ENCODE results near the gene LRRC1. TPM values are rescaled to one million over a fixed set of nuclear protein-coding genes. Genes with fewer than 3 reads are reported as not detected.

The LRRC1 gene
- total and polyA plus RNA-seq, 2 of the 13 experiments (the other 11 are each of a cell fraction or from before 2014, with no cell fraction given), result 15.6 to 27.7 TPM

DNA sequence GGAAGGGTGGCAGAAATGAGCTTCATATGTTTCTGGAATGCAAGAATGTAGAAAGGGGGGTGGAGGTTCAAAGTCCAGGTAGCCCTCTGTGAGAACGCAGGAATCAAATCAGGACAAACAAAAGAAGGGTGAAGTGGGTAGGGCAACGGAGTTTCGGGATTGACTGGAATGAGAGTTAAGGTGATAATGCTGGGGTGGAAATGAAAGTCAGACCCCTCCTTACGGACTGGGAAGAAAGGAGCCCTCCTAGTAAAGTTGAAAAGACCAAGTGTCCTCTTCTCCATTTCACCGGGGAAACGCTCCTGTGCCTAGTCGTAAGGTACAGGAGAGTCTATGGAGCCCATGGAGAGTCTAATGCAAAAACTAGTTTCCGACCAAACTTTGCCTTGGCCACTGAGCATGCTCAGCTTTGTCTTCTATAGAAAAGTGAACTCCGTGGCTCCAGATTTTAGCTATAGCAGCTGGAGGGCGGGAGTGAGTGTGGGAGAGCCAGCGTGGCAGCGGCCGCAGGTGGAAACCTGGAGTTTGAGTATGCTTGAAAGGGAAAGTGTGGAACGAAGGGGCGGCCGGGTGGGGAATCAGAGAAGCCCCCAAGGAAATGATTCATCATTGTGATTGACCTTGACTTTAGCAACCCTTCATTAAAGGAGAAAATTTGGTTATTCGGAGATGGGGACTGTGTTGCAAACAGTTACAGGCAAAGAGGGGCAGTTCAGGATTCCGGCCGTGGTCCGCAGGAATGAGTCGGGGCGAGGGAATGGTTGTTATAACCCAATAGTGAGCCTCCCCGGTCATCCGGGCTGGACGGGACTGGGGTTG, 1.3 kb upstream of the LRRC1 start (continued):
- TF ChIP-seq ASH2L (IDR thresholded peaks at IDR 0.05; ENCODE audit: insufficient read length, low read depth, low read length) (no peak), ZSCAN5A (CRISPR knock-in tag; IDR thresholded peaks at IDR 0.05; ENCODE audit: borderline replicate concordance) (no peak), HOXA3 (CRISPR knock-in tag; IDR thresholded peaks at IDR 0.05) (0 out of 2 replicates have a peak, but pooled peaks have one; percentile 35), ZBTB20 (CRISPR knock-in tag; IDR thresholded peaks at IDR 0.05; ENCODE audit: borderline replicate concordance, low read depth) (no peak), ZNF256 (CRISPR knock-in tag; conservative IDR thresholded peaks at IDR 0.05) (0 out of 2 replicates have a peak, but pooled peaks have one; percentile 18), ZNF501 (CRISPR knock-in tag; IDR thresholded peaks at IDR 0.05) (0 out of 2 replicates have a peak, but pooled peaks have one; percentile 19), MZF1 (CRISPR knock-in tag; IDR thresholded peaks at IDR 0.05; ENCODE audit: borderline replicate concordance) (no peak), TAF15 (IDR thresholded peaks at IDR 0.05; ENCODE audit: low read depth, low read length, poor library complexity, severe bottlenecking) (no peak), MXD4 (CRISPR knock-in tag; IDR thresholded peaks at IDR 0.05) (peak; percentile 11; the same call in 1 of the 2 replicates), CCDC6 (CRISPR knock-in tag; IDR thresholded peaks at IDR 0.05) (0 out of 2 replicates have a peak, but pooled peaks have one; percentile 26), ZFX (CRISPR knock-in tag; IDR thresholded peaks at IDR 0.05; ENCODE audit: low read depth) (no peak), NFKBIZ (CRISPR knock-in tag; IDR thresholded peaks at IDR 0.05) (peak; percentile 65; the same call in 1 of the 2 replicates), ZEB1 (IDR thresholded peaks at IDR 0.05; ENCODE audit: insufficient replicate concordance, low read depth) (peak; percentile 67), FOXA3 (CRISPR knock-in tag; IDR thresholded peaks at IDR 0.05) (peak; percentile 67), ZNF816 (CRISPR knock-in tag; IDR thresholded peaks at IDR 0.05; ENCODE audit: borderline replicate concordance) (peak; percentile 17; the same call in 1 of the 2 replicates), RXRB (CRISPR knock-in tag; IDR thresholded peaks at IDR 0.05; ENCODE audit: borderline replicate concordance) (peak; percentile 72; the same call in 1 of the 2 replicates), ZNF260 (CRISPR knock-in tag; IDR thresholded peaks at IDR 0.05; ENCODE audit: borderline replicate concordance, low read depth) (no peak), ELF1 (CRISPR knock-in tag; IDR thresholded peaks at IDR 0.05) (no peak), ZNF770 (CRISPR knock-in tag; IDR thresholded peaks at IDR 0.05) (no peak), ZNF772 (CRISPR knock-in tag; IDR thresholded peaks at IDR 0.05) (peak; percentile 56; the same call in 1 of the 2 replicates)
- TF ChIP-seq, protein P1, sequence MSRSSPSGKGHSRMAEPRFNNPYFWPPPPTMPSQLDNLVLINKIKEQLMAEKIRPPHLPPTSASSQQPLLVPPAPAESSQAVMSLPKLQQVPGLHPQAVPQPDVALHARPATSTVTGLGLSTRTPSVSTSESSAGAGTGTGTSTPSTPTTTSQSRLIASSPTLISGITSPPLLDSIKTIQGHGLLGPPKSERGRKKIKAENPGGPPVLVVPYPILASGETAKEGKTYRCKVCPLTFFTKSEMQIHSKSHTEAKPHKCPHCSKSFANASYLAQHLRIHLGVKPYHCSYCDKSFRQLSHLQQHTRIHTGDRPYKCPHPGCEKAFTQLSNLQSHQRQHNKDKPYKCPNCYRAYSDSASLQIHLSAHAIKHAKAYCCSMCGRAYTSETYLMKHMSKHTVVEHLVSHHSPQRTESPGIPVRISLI (CRISPR knock-in tag; IDR thresholded peaks at IDR 0.05; ENCODE audit: borderline replicate concordance), result peak; percentile 10; the same call in 1 of the 2 replicates
- TF ChIP-seq, protein P2, sequence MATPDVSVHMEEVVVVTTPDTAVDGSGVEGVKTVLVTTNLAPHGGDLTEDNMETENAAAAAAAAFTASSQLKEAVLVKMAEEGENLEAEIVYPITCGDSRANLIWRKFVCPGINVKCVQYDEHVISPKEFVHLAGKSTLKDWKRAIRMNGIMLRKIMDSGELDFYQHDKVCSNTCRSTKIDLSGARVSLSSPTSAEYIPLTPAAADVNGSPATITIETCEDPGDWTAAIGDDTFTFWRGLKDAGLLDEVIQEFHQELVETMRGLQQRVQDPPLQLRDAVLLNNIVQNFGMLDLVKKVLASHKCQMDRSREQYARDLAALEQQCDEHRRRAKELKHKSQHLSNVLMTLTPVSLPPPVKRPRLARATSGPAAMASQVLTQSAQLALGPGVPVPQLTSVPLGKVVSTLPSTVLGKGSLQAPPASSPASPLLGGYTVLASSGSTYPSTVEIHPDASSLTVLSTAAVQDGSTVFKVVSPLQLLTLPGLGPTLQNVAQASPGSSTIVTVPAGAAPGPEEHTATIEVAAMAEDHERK (CRISPR knock-in tag; IDR thresholded peaks at IDR 0.05; ENCODE audit: low read depth), result no peak

Measured in HepG2 (cell line).